AG20443 (cell line): ENCODE measurements around the gene TSPAN9.

Experiments used
- DNase-seq: peaks from one replicate; pipeline ENCODE4 v3.0.0; 2012; ENCODE audit warnings: low spot score, mixed read lengths

TSPAN9 gene

DNA sequence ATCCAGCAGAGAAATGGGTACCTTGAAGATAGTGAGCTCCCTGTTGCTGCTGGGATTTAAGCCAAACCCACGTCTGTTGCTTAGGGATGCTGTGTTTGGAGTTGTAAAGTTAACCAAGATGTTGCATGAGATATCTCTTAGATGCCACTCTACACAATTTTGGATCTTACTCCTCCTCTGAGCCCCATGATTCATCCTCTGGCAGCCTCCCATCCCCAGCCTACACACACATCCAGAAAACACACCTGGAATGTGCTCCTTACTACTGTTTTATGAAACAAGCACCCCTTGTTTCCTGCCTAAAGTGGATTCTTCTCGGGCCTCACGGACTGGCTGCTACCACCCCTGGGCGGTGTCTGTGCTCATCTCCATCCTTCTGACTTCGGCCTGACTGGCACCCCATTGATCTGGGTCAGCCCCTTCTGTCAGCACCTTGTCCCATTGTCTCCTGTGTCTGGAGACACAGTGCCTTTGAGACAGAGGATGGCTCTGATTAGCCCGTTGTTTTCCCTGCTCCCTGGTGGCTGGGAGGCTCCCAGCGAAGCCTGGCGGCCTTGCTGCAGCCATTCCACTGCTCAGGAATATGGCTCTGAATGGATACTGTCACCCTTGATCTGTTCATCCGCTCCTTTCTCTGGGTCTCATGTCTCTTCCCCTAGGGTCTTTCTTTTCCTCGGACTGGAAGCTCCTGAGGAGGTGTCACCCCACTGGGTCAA lies 24.3 kb downstream of the TSPAN9 start:
- peak; percentile 35 for DNase-seq

DNA sequence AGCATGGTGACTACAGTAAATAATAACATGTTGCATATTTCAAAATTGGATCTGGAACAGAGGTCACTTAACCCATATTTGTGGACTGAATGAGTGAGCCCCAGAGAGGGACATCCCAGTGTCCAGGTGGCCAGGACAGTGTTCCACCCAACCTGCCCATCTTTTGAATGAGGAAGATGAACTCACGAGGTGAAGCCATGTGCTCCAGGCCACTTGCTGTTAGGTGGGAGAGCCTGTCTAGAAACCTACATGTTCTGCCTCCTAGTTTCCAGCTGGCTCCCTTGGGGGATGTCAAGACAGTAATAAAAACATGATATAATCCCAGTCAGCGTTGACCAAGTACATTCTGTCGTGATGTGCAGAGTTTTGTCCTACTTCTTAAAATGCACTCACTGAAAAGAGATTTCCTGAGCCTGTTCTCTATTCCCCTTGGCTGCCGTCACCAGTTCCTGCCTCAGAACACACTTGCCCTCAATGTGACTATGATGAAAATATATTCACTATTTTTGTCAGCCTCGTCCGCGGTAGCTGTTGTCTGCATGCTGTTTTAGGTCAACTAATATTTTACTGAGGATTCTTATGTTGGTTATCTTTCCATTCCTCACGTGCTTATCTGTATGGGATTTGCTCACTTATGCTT lies 25.7 kb downstream of the TSPAN9 start:
- no peak for DNase-seq

DNA sequence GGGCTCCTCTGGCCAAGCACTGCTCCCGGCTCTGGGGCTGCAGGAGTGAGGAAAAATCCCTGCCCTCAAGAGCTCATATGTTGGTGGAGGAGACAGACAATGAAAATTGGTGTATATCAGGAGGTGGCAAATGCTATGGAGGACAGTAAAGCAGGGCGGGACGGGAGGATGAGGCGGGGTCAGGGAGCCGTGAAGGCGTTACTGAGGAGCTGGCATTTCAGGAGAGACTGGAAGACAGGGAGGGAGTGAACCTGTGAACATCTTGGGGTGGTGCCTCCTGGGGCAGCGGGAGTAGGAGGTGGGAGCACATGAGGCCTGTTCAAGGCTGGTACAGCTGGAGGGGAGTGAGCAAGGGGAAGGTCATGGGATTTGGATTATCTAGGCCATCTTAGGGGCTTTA lies 26.6 kb downstream of the TSPAN9 start:
- DNase-seq = no peak

GRCh38 chr12:3105690-3106479 lies 28.7 kb downstream of the TSPAN9 start:
- no peak for DNase-seq

- no peak for DNase-seq
These were observed 29.4 kb downstream of the TSPAN9 start for GRCh38 chr12:3106579-3106978.

DNA sequence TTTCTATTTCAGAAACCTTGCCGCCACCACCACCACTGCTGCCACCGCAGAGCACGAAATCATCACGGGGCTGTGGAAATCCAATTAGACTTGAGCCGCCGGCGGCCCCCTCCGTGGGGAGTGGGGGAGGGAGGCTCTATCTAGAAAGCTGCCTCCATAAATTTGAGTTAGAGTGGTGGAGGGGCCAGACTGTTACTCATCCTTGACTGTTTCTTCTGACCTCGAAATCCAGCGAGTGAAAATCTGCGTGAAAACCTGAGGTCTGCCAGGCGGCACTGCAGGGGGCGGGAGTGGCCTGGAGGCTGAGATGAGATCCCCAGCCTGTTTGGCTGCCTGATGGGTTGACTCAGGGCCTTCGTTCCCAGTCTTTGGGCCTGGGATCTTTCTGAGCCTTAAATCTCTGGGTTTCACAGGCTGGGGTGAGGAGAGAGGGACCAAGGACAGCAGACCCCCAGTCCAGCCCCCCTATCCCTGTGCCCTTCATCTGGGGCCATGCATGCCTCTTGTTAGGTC lies 29.9 kb downstream of the TSPAN9 start:
- DNase-seq = peak; percentile 35

- DNase-seq = no peak
These were observed 30.8 kb downstream of the TSPAN9 start for GRCh38 chr12:3107954-3108353.

- no peak for DNase-seq
These were observed 33.4 kb downstream of the TSPAN9 start for GRCh38 chr12:3110578-3110977.

- DNase-seq = no peak
These were observed 36.6 kb downstream of the TSPAN9 start for GRCh38 chr12:3113671-3114325.

DNA sequence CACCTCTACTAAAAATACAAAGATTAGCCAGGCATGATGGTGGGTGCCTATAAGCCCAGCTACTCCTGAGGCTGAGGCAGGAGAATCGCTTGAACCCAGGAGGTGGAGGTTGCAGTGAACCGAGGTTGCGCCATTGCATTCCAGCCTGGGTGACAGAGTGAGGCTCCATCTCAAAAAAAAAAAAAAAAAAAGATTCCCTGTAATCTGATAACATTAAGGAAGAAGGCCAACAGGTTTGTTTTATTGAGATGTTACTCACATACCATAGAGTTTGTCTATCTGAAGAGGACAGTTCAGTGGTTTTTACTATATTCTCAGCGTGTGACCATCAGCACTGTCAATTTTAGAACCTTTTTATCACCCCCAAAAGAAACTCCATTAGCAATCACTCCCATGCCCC lies 37.5 kb downstream of the TSPAN9 start:
- no peak for DNase-seq

DNA sequence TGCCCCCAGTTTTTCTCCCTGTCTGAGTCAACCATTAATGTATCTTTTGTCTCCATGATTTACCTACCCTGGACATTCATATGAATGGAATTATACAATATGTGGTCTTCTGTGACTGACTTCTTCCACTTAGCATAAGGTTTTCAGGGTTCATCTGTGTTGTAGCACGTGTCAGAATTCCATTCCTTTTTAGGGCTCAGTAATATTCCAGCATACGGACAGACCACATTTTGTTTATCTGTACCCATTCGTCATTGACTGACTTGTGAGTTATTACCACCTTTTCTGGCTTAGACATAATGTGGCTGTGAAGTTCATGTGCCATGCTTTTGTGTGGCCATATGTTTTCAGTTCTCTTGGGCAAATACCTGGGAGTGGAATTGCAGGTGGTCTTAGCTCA lies 37.9 kb downstream of the TSPAN9 start:
- no peak for DNase-seq

DNA sequence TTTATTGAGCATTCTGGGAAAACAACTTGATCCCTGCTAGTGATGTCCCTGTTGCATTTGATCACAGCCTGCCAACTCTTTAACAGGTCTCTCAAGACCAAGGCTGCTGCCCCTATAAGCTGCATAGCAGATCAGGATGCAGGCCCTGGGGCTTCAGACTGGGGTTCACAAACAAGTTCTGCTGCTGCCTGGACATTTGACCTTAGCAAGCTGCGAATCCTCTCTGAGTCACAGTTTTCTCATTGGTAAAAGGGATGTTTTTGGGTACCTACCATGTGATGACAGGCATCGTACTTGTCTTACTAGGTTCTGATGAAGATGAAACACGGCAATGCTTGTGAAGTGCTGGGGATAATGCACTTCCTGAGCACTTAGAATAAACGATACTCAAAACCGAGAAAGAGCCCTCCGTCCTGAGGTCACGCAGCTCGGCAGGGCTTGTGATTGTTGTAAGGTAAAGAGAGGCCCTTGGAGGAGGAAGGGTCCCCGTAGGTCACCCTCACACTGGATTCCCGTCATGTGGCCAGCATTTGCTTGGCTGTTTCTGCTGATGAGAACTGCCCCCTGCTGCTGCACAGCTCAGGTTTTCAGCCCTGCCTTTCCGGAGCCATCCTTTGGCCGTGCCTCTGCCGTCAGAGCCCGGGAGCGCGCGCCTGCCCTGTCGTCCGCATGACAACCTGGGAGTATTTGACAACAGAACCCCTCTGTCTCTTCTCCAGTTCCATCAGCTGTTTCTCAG lies 39.1 kb downstream of the TSPAN9 start:
- no peak for DNase-seq

GRCh38 chr12:3117144-3117581 lies 40.0 kb downstream of the TSPAN9 start:
- no peak for DNase-seq

- peak; percentile 63 for DNase-seq
These were observed 40.4 kb downstream of the TSPAN9 start for GRCh38 chr12:3117591-3118015.

DNA sequence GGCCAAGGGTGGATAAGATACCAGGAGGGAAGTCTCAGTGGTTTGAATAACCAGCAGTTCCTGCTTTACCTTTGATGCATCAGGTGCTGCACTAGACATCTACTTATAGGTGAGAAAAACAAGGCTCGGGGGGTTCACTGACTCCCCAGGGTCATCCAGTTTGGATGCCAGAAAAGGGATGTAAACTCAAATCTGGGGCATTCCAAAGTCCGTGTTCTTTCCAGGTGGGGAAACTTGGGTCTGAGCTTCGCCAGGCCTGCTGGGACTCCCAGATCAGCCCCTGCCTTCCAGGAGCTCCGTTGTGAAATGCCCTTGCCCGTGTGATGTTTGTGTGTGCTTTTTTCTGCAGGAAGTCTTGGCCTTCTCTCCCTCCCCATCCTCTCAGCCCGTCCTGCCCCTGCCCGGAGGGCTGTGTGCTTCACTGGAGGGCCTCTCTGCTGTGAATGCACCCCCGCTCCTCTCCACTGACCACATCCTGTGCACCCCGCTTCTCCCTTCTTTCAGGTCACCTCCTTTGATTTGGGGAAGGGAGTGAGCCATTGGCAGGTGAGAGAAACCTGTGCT lies 42.1 kb downstream of the TSPAN9 start:
- no peak for DNase-seq

- peak; percentile 75 for DNase-seq
These were observed 42.8 kb downstream of the TSPAN9 start for GRCh38 chr12:3119756-3120601.

DNA sequence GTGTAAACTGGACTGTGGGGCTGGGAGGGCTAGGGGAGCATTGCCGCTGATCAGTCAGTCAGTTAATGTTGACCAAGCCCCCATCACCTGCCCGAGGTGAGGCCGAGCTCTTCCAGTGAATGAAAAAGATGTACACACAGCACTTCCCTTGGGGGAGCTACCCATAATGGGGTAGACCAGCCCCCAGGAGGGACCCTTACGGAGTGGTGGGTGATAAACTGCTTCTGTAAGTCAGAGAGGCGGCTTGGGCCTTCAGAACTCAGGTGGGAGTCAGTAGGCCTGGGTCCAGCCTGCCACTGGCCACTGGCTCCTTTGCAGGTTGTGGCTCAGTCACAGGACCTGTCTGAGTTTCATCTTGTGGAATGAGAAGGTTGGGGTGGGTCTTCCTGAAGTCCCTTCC lies 43.5 kb downstream of the TSPAN9 start:
- no peak for DNase-seq

DNA sequence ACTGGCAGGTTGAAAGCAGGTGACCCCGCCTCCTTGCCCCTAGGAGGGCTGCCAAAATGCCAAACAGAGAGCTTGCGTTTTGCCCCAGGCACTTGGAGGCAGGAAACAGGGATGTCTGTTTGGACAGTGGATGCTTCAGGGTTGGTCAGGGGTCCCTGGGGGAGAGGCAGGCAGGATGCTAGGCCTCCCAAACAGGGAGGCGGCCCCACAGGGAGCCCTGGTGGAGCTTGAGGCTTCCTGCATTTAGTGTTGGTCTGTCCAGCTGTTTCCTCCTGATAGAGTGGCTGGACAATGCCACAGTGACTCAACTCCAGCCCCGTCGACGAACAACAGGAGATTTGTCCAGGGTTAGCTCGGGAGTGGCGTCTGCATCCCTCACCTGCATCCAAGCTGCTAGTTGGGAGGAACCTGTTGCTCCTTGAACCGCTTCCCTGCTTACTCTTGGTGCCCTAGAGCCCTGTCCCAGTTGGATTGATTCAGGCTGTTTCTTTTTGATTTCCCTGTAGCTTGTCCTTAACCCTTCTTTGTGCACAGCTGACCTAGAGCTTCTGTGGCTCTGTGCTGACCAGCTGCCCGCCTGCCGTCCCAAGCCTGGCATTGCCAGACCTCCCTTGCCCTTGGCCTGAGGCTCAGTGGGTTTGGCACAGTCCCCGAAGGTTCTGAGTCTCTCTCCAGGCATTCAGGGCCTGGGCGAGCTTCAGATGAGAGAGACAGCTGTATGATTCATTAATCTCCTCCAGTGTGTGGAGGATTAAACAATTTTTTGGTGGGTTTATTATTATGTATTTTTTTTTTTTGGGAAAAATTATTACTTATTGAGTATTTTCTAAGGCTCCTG lies 45.9 kb downstream of the TSPAN9 start:
- peak; percentile 80 for DNase-seq

GRCh38 chr12:3123729-3124128 lies 46.5 kb downstream of the TSPAN9 start:
- no peak for DNase-seq
